ENCODE results near the gene GPR141. TPM values are rescaled to one million over a fixed set of nuclear protein-coding genes. Genes with fewer than 3 reads are reported as not detected.

GPR141 gene
- total RNA-seq, 8 experiments from 2014 or later = 0.29 to 3.4 (median 0.63) TPM; not detected in 5

GRCh38 chr7:37666026-37666799, 17.4 kb upstream of the GPR141 start:
- 13 to 92% (median 52%) methylated on average over 3 to 8 of the region's 8 CpGs; no CpG with 5 or more reads in 2 of the 10 experiments for WGBS, 10 experiments
- ATAC-seq (replicated peaks in 6 of 8) = peak in 1 of 8 experiments; percentile 59
- in situ Hi-C loops (cut with MboI; ENCODE audit: low pct_unique_long_range_greater_than_20kb in 2 of 9, low sequenced_read_pairs in 9 of 9, unreplicated experiment in 9 of 9) = no loop called here

DNA sequence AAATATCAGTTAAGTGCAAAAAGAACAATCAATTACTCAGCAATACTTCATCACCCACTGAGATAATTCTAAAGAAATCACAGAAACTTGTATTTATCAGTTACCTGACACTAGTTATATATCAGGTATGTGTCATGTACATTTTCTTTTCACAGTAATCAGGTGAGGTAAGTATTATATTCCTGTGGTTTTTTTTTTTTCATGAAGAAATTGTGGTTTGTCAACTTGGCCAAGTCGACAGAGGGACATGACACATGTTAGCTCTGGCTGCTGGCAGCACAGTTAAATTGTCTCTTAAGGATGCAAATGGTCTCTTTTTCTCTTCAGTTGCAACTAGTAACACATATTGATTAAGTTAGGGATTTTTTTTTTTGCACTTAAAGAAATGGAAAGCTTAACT, 13.7 kb upstream of the GPR141 start:
- no peak overlapping the region for H3K27ac ChIP-seq
- 0 to 86% (median 0%) methylated on average over 1 of the region's 1 CpG; no CpG with 5 or more reads in 3 of the 10 experiments for WGBS, 10 experiments
- H3K4me3 ChIP-seq = no peak overlapping the region
- no peaks in the 10 kb centered on the region for H3K4me1 ChIP-seq (replicated peaks in 1 of 2)
- in situ Hi-C loops (cut with MboI; ENCODE audit: low pct_unique_long_range_greater_than_20kb in 2 of 9, low sequenced_read_pairs in 9 of 9, unreplicated experiment in 9 of 9) = no loop called here
- ATAC-seq (replicated peaks in 6 of 8) = no peak

More at GRCh38 chr7:37666026-37666799, 17.4 kb upstream of the GPR141 start:
- Histone ChIP-seq H3K27ac (no peak overlapping the region), H3K4me1 (replicated peaks in 1 of 2) (no peaks in the 10 kb centered on the region), H3K4me3 (no peak overlapping the region)

DNA sequence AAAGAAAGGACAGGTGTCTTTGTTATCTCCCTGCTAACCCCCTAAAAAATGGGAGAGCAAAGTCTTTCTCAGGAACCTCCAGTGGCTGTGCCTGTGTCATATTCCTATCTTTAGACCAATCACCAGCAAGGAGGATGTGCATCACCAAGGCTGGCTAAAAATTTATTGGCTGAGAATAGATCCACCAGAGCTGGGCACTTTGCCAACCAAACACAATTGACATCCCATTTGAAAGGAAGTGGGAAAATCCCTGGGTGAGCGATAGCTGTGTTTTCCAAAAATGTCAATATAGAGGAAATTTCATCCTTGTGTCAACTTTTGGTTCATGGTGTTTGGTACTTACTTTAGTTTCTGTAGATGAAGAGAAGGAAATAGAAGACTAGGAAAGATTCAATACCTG, 13.1 kb upstream of the GPR141 start:
- H3K27ac ChIP-seq = no peak overlapping the region
- no peak for ATAC-seq (replicated peaks in 6 of 8)
- H3K4me1 ChIP-seq (replicated peaks in 1 of 2) = no peaks in the 10 kb centered on the region
- in situ Hi-C loops (cut with MboI; ENCODE audit: low pct_unique_long_range_greater_than_20kb in 2 of 9, low sequenced_read_pairs in 9 of 9, unreplicated experiment in 9 of 9) = no loop called here
- H3K4me3 ChIP-seq = no peak overlapping the region
- WGBS, 10 experiments = 38 to 100% (median 100%) methylated on average over 1 of the region's 1 CpG; no CpG with 5 or more reads in 5 of the 10 experiments

DNA sequence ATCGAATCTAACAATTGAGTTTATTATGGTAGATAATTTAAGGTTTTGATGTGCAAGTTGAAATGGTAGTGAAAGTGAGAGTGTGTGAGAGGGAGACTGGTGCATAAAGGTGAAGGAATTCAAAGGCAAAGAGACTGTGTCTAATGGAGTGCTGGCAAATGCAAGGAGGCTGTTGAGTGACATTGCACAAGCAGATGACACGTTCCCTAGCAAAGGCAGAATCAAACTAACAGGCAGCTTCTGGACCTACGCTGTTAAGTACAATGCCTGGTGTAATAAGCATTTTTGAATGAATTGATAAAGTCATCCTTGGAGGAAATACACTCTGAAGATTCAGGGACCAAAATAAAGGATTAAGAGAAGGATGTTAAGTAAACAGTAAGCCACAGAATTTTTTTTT, 11.7 kb upstream of the GPR141 start:
- H3K4me3 ChIP-seq = no peak overlapping the region
- no peak for ATAC-seq (replicated peaks in 6 of 8)
- in situ Hi-C loops (cut with MboI; ENCODE audit: low pct_unique_long_range_greater_than_20kb in 2 of 9, low sequenced_read_pairs in 9 of 9, unreplicated experiment in 9 of 9) = no loop called here
- WGBS, 10 experiments = 0 to 100% (median 60%) methylated on average over 1 to 3 of the region's 3 CpGs; no CpG with 5 or more reads in 2 of the 10 experiments
- H3K27ac ChIP-seq = no peak overlapping the region
- no peaks in the 10 kb centered on the region for H3K4me1 ChIP-seq (replicated peaks in 1 of 2)

DNA sequence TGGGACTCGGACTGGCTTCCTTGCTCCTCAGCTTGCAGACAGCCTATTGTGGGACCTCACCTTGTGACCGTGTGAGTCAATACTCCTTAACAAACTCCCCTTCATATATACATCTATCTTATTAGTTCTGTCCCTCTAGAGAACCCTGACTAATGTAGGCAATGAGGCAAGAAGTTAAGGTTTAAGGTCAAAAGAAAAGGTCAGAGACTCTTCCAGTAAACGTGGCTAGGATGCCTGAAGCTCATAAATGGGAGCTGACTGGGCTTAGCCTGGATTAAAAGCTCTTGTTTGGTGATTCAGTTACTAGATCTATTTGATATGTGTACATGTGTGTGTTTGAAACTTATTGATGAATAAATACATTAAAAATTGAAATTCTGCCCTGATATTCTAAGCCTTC, 10.6 kb upstream of the GPR141 start:
- Histone ChIP-seq H3K4me3 (no peak overlapping the region), H3K27ac (no peak overlapping the region), H3K4me1 (replicated peaks in 1 of 2) (no peaks in the 10 kb centered on the region)
- no peak for ATAC-seq (replicated peaks in 6 of 8)
- 0 to 61% (median 38%) methylated on average over 1 to 2 of the region's 3 CpGs; no CpG with 5 or more reads in 6 of the 10 experiments for WGBS, 10 experiments
- in situ Hi-C loops (cut with MboI; ENCODE audit: low pct_unique_long_range_greater_than_20kb in 2 of 9, low sequenced_read_pairs in 9 of 9, unreplicated experiment in 9 of 9) = no loop called here

GRCh38 chr7:37673523-37673922, 10.0 kb upstream of the GPR141 start:
- Histone ChIP-seq H3K4me1 (replicated peaks in 1 of 2) (no peaks in the 10 kb centered on the region), H3K27ac (no peak overlapping the region), H3K4me3 (no peak overlapping the region)
- ATAC-seq (replicated peaks in 6 of 8) = no peak
- in situ Hi-C loops (cut with MboI; ENCODE audit: low pct_unique_long_range_greater_than_20kb in 2 of 9, low sequenced_read_pairs in 9 of 9, unreplicated experiment in 9 of 9) = no loop called here
- WGBS, 10 experiments = 0 to 100% (median 83%) methylated on average over 1 of the region's 1 CpG; no CpG with 5 or more reads in 3 of the 10 experiments

GRCh38 chr7:37674531-37674930, 9.0 kb upstream of the GPR141 start:
- in situ Hi-C loops (cut with MboI; ENCODE audit: low pct_unique_long_range_greater_than_20kb in 2 of 9, low sequenced_read_pairs in 9 of 9, unreplicated experiment in 9 of 9) = no loop called here
- no peak overlapping the region for H3K4me3 ChIP-seq
- H3K27ac ChIP-seq = no peak overlapping the region
- no peaks in the 10 kb centered on the region for H3K4me1 ChIP-seq (replicated peaks in 1 of 2)
- 0 to 100% (median 67%) methylated on average over 2 to 5 of the region's 5 CpGs; no CpG with 5 or more reads in 1 of the 10 experiments for WGBS, 10 experiments
- peak in 1 of 8 experiments; percentile 24 for ATAC-seq (replicated peaks in 6 of 8)

DNA sequence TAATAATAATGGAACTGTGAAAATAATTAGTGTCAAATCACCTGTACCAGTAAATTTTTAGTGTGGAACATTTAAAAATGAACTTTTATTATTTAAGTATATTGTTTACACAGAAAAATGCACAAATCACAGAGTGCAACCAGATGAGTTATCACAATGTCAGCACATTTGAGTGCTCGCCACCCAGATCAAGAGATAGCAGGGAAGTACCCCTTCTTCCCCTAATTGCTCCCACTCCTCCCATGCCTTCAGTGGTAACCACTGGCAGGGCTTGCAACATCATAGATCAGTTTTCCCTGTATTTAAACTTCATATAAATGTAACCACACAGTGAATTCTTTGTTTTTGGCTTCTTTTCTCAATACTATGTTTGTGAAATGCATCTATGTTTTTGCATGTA, 7.8 kb upstream of the GPR141 start:
- WGBS, 10 experiments = 0 to 100% (median 88%) methylated on average over 1 of the region's 1 CpG; no CpG with 5 or more reads in 3 of the 10 experiments
- H3K4me3 ChIP-seq = no peak overlapping the region
- in situ Hi-C loops (cut with MboI; ENCODE audit: low pct_unique_long_range_greater_than_20kb in 2 of 9, low sequenced_read_pairs in 9 of 9, unreplicated experiment in 9 of 9) = no loop called here
- no peaks in the 10 kb centered on the region for H3K4me1 ChIP-seq (replicated peaks in 1 of 2)
- no peak for ATAC-seq (replicated peaks in 6 of 8)
- no peak overlapping the region for H3K27ac ChIP-seq

- 11 to 100% (median 75%) methylated on average over 1 of the region's 1 CpG; no CpG with 5 or more reads in 3 of the 10 experiments for WGBS, 10 experiments
- Histone ChIP-seq H3K27ac (no peak overlapping the region), H3K4me3 (no peak overlapping the region), H3K4me1 (replicated peaks in 1 of 2) (no peaks in the 10 kb centered on the region)
- no peak for ATAC-seq (replicated peaks in 6 of 8)
- in situ Hi-C loops (cut with MboI; ENCODE audit: low pct_unique_long_range_greater_than_20kb in 2 of 9, low sequenced_read_pairs in 9 of 9, unreplicated experiment in 9 of 9) = no loop called here
Measured at GRCh38 chr7:37684927-37685326, 1.4 kb downstream of the GPR141 start.

DNA sequence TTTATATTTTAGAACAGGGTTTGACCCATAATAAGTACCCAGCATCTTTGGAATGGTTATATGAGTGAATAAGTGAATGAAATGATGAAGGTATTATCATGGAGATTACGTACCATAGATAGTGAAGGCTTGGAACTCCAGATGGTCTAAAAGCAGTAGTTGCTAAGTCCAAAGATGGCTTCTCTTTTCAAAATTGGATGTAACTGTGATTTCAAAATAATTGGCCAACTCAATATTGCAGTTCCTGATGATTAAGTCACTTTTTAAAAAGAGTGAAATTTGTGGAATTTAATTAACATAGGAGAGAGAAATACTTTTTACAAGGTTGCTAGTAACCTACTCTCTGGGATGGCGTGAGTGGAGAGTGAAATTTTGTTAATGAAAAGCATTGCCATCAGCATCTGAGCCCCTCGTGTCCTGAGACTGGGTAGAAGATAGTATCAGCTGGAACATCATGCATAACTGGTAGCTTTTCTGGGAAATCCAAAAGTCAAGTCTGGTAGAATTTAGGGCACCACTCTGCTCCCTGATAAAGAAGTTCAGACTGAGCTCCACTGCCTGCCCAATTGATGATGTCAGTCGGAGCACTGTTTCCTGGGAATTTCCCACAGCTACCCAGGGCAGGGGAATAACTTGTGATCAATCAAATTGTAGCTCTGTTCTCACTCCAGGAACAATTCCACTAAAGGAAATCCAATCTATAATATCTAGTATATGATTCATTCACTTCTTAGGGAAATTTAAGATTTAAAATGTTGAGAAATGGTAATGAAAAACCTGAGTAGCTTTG, 3.2 kb downstream of the GPR141 start:
- no peak for ATAC-seq (replicated peaks in 6 of 8)
- WGBS, 10 experiments = 6 to 100% (median 78%) methylated on average over 1 to 4 of the region's 4 CpGs
- no peak overlapping the region for H3K27ac ChIP-seq
- no peak overlapping the region for H3K4me3 ChIP-seq
- in situ Hi-C loops (cut with MboI; ENCODE audit: low pct_unique_long_range_greater_than_20kb in 2 of 9, low sequenced_read_pairs in 9 of 9, unreplicated experiment in 9 of 9) = no loop called here
- H3K4me1 ChIP-seq (replicated peaks in 1 of 2) = no peaks in the 10 kb centered on the region

DNA sequence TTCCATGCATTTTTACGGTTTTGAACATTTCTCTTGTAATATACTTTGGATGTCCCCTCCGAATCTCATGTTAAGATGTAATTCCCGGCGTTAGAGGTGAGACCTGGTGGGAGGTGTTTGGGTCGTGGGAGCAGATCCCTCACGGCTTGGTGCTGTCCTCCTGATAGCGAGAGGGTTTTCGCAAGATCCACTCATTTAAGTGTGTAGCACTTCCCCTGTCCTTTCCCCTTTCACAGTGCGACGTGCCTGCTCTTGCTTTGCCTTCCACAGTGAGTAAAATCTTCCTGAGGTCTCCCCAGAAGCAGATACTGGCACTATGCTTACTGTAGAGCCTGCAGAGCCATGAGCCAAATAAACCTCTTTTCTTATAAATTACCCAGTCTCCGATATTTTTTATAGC, 6.6 kb downstream of the GPR141 start:
- H3K27ac ChIP-seq = no peak overlapping the region
- no peak overlapping the region for H3K4me3 ChIP-seq
- WGBS, 10 experiments = 33 to 93% (median 86%) methylated on average over 1 to 11 of the region's 11 CpGs
- no peak for ATAC-seq (replicated peaks in 6 of 8)
- no peaks in the 10 kb centered on the region for H3K4me1 ChIP-seq (replicated peaks in 1 of 2)
- in situ Hi-C loops (cut with MboI; ENCODE audit: low pct_unique_long_range_greater_than_20kb in 2 of 9, low sequenced_read_pairs in 9 of 9, unreplicated experiment in 9 of 9) = no loop called here

- in situ Hi-C loops (cut with MboI; ENCODE audit: low pct_unique_long_range_greater_than_20kb in 2 of 9, low sequenced_read_pairs in 9 of 9, unreplicated experiment in 9 of 9) = no loop called here
- WGBS, 10 experiments = 0 to 94% (median 64%) methylated on average over 2 to 3 of the region's 4 CpGs; no CpG with 5 or more reads in 5 of the 10 experiments
- Histone ChIP-seq H3K4me3 (no peak overlapping the region), H3K27ac (no peak overlapping the region), H3K4me1 (replicated peaks in 1 of 2) (no peaks in the 10 kb centered on the region)
- ATAC-seq (replicated peaks in 6 of 8) = peak in 2 of 8 experiments; percentile 56 to 95
Measured at GRCh38 chr7:37694208-37695094, 10.9 kb downstream of the GPR141 start.
